CD14-positive monocyte (primary cell): ENCODE measurements around the gene HINFP. TPM values are rescaled to one million over a fixed set of nuclear protein-coding genes. Genes with fewer than 3 reads are reported as not detected.

Experiments used
- DNase-seq, 3 donors: peaks; one replicate each; pipeline ENCODE4 v3.0.0-alpha.2; 2011 to 2022
- H2AFZ ChIP-seq: 2 replicates; pipeline ENCODE4 v1.6.0; 2012; ENCODE audit warnings: mild to moderate bottlenecking, low read depth, low read length, inconsistent platforms; ENCODE audit not compliant: insufficient read depth, poor library complexity, severe bottlenecking
- H3K27ac ChIP-seq, 2 donors: 1 replicate in 1 of 2; 2 replicates in 1 of 2; pipeline ENCODE4 v1.5.1; 2012 to 2013; ENCODE audit warnings: low read length in 2 of 2, control low read depth in 1 of 2, inconsistent platforms in 1 of 2, low read depth in 1 of 2, mild to moderate bottlenecking in 1 of 2
- H3K27me3 ChIP-seq, 2 donors: one replicate each; pipeline versions ENCODE4 v1.6.0 to v1.6.1; 2011 to 2013; ENCODE audit warnings: low read length in 2 of 2; ENCODE audit not compliant: control insufficient read depth in 2 of 2, insufficient read depth in 2 of 2
- H3K36me3 ChIP-seq, 2 donors: replicated peaks in 1 of 2; 1 replicate in 1 of 2; 2 replicates in 1 of 2; pipeline versions ENCODE4 v1.5.1 to v1.6.1; 2012 to 2013; ENCODE audit warnings: low read length in 2 of 2, control low read depth in 1 of 2, inconsistent platforms in 1 of 2, mild to moderate bottlenecking in 1 of 2; ENCODE audit not compliant: insufficient read depth in 2 of 2, control insufficient read depth in 1 of 2
- H3K4me1 ChIP-seq, 2 donors: 1 replicate in 1 of 2; 2 replicates in 1 of 2; pipeline versions ENCODE4 v1.5.1 to v1.6.1; 2012 to 2013; ENCODE audit warnings: low read length in 2 of 2, control low read depth in 1 of 2, inconsistent platforms in 1 of 2, mild to moderate bottlenecking in 1 of 2, moderate library complexity in 1 of 2; ENCODE audit not compliant: insufficient read depth in 2 of 2, control insufficient read depth in 1 of 2
- H3K4me2 ChIP-seq: replicated peaks from 2 replicates; pipeline ENCODE3; 2012; ENCODE audit warnings: low read length, moderate library complexity, mild to moderate bottlenecking; ENCODE audit not compliant: poor library complexity, severe bottlenecking; ENCODE audit errors: extremely low read depth
- H3K4me3 ChIP-seq, 3 experiments: fragments of 200-600 bp in 1 of 3; sonication (generic) in 1 of 3; replicated peaks in 1 of 3; 1 replicate in 2 of 3; 2 replicates in 1 of 3; pipeline ENCODE4 v1.5.1; 2011 to 2013; ENCODE audit warnings: low read length in 3 of 3, mild to moderate bottlenecking in 3 of 3, control low read depth in 2 of 3, low read depth in 2 of 3, inconsistent platforms in 1 of 3, moderate library complexity in 1 of 3
- H3K79me2 ChIP-seq: 2 replicates; pipeline ENCODE4 v1.6.0; 2012; ENCODE audit warnings: mild to moderate bottlenecking, control low read depth, inconsistent platforms, low read length, moderate library complexity; ENCODE audit not compliant: insufficient read depth
- H3K9ac ChIP-seq: 2 replicates; pipeline ENCODE4 v1.6.0; 2017; ENCODE audit warnings: low read length, mild to moderate bottlenecking; ENCODE audit not compliant: insufficient read depth, poor library complexity, severe bottlenecking
- H3K9me3 ChIP-seq, 2 donors: replicated peaks in 1 of 2; 1 replicate in 1 of 2; 2 replicates in 1 of 2; pipeline versions ENCODE4 v1.5.1 to v1.6.1; 2012 to 2013; ENCODE audit warnings: low read length in 2 of 2, control low read depth in 1 of 2; ENCODE audit not compliant: control insufficient read depth in 1 of 2, insufficient read depth in 1 of 2
- H4K20me1 ChIP-seq: 2 replicates; pipeline ENCODE4 v1.6.0; 2012; ENCODE audit warnings: mild to moderate bottlenecking, low read length, control low read depth, moderate library complexity; ENCODE audit not compliant: insufficient read depth
- H3K27ac Mint-ChIP-seq, 7 donors: one replicate each; pipeline ENCODE4 v1.8.0; 2020; ENCODE audit warnings: mild to moderate bottlenecking in 7 of 7, mixed read lengths in 7 of 7, moderate library complexity in 6 of 7, inconsistent platforms in 2 of 7
- H3K27me3 Mint-ChIP-seq, 3 donors: one replicate each; pipeline ENCODE4 v1.8.0; 2021 to 2022; ENCODE audit warnings: low read depth in 3 of 3, mild to moderate bottlenecking in 3 of 3, mixed read lengths in 3 of 3, moderate library complexity in 3 of 3, inconsistent platforms in 1 of 3
- H3K36me3 Mint-ChIP-seq, 2 donors: one replicate each; pipeline ENCODE4 v1.8.0; 2020; ENCODE audit warnings: mixed read lengths in 2 of 2, inconsistent platforms in 1 of 2, mild to moderate bottlenecking in 1 of 2
- H3K4me1 Mint-ChIP-seq: one replicate; pipeline ENCODE4 v1.8.0; 2020; ENCODE audit warnings: mild to moderate bottlenecking, mixed read lengths
- H3K4me3 Mint-ChIP-seq, 2 donors: one replicate each; pipeline ENCODE4 v1.8.0; 2020; ENCODE audit warnings: mild to moderate bottlenecking in 2 of 2, mixed read lengths in 2 of 2, moderate library complexity in 1 of 2
- H3K9me3 Mint-ChIP-seq, 7 donors: one replicate each; pipeline ENCODE4 v1.8.0; 2020 to 2022; ENCODE audit warnings: mixed read lengths in 7 of 7, mild to moderate bottlenecking in 6 of 7, moderate library complexity in 6 of 7, inconsistent platforms in 2 of 7
- CTCF ChIP-seq: fragments of 200-600 bp; IDR thresholded peaks from one replicate; pipeline ENCODE4 v1.8.0; 2022; ENCODE audit warnings: antibody characterized with exemption, mild to moderate bottlenecking
- WGBS: methylation state at CpG from one replicate; pipeline ENCODE4 v1.1.5; 2013; ENCODE audit warnings: missing lambda C conversion rate; ENCODE audit not compliant: insufficient coverage; 5-methylcytosine and 5-hydroxymethylcytosine counted together
- intact Hi-C, 2 donors: fragments of 100-400 bp; cut with micrococcal nuclease; formaldehyde crosslinking; loops; one replicate each; pipeline versions ENCODE4 v1.15.0 to v1.15.1; 2023
- polyA plus RNA-seq, 3 donors: library from polyadenylated mRNA; depleted of rRNA in 1 of 3; unstranded in 2 of 3; stranded (reverse) in 1 of 3; fragments of 300-500 nt in 2 of 3; fragments of >200 nt in 1 of 3; fragmentation: Illumina TruSeq in 2 of 3; gene quantifications; 1 replicate in 2 of 3; 2 replicates in 1 of 3; pipeline ENCODE4 v1.2.3, GENCODE V29; 2012 to 2021

Gene HINFP
- polyA plus RNA-seq, 3 donors = 8.0 to 43.0 (median 8.6) TPM

- Histone ChIP-seq H3K4me2 (no peak overlapping the region), H3K9me3 (no peaks in the 10 kb centered on the region), H3K27ac (peak overlapping the region in 1 of 2 donors; percentile 38), H2AFZ (no peak overlapping the region), H4K20me1 (peaks cover 9% of the 10 kb centered on the region), H3K4me3 (no peak overlapping the region), H3K4me1 (peaks cover 47 to 59% of the 10 kb centered on the region in 2 donors), H3K9ac (no peak overlapping the region), H3K79me2 (peaks cover 59% of the 10 kb centered on the region), H3K36me3 (peaks cover 0 to 6% of the 10 kb centered on the region in 2 donors), H3K27me3 (no peaks in the 10 kb centered on the region)
- TF ChIP-seq CTCF = no peak
- Mint-ChIP-seq H3K27me3 (peaks cover 0 to 1% (median 0%) of the 10 kb centered on the region in 3 donors), H3K36me3 (peaks cover 10 to 16% of the 10 kb centered on the region in 2 donors), H3K27ac (peak overlapping the region in 3 of 7 donors; percentile 8 to 30 (median 30)), H3K4me3 (no peak overlapping the region), H3K4me1 (peaks cover 58% of the 10 kb centered on the region), H3K9me3 (no peaks in the 10 kb centered on the region)
- intact Hi-C loops = loop anchor here (10.0 kb wide), 1 partner anchor 104 kb away; no protein-coding TSS in a partner anchor
- 92% methylated on average over 8 of the region's 9 CpGs for WGBS
- no peak for DNase-seq
These were observed 30.2 kb upstream of the HINFP start for GRCh38 chr11:119091178-119091577.

GRCh38 chr11:119091966-119092879 is 29.2 kb upstream of the HINFP start:
- intact Hi-C loops = loop anchor here (10.0 kb wide), 1 partner anchor 103 kb away; no protein-coding TSS in a partner anchor
- H3K4me2 ChIP-seq = no peak overlapping the region
- no peaks in the 10 kb centered on the region for H3K27me3 ChIP-seq
- TF ChIP-seq CTCF = no peak
- Mint-ChIP-seq H3K9me3 (no peaks in the 10 kb centered on the region), H3K27ac (peak overlapping the region in 6 of 7 donors; percentile 28 to 58 (median 46)), H3K36me3 (peaks cover 18 to 27% of the 10 kb centered on the region in 2 donors), H3K4me3 (no peak overlapping the region), H3K27me3 (peaks cover 0 to 1% (median 0%) of the 10 kb centered on the region in 3 donors), H3K4me1 (peaks cover 55% of the 10 kb centered on the region)
- peaks cover 45 to 53% of the 10 kb centered on the region in 2 donors for H3K4me1 ChIP-seq
- no peak overlapping the region for H3K4me3 ChIP-seq
- WGBS = 89% methylated on average over 13 of the region's 13 CpGs
- peaks cover 56% of the 10 kb centered on the region for H3K79me2 ChIP-seq
- no peak for DNase-seq
- H3K9me3 ChIP-seq = no peaks in the 10 kb centered on the region
- peak overlapping the region in 1 of 2 donors; percentile 81 for H3K27ac ChIP-seq
- peaks cover 9% of the 10 kb centered on the region for H4K20me1 ChIP-seq
- no peak overlapping the region for H2AFZ ChIP-seq
- peaks cover 8 to 15% of the 10 kb centered on the region in 2 donors for H3K36me3 ChIP-seq
- H3K9ac ChIP-seq = peak overlapping the region; percentile 27
